Right lobe of liver (tissue), 4 donors: Measurements from ENCODE around the gene VPS50.

Experiments
- CTCF ChIP-seq, 4 donors: fragments of 200-600 bp in 3 of 4; fragments of 450-650 bp in 1 of 4; IDR thresholded peaks; one replicate each; pipeline versions ENCODE4 v1.5.1 to v1.8.0; 2016 to 2022; ENCODE audit warnings: antibody characterized with exemption in 4 of 4, mild to moderate bottlenecking in 2 of 4
- POLR2A ChIP-seq: fragments of 450-650 bp; IDR thresholded peaks from one replicate; pipeline ENCODE4 v1.6.1; 2017; ENCODE audit warnings: antibody characterized with exemption, mild to moderate bottlenecking
- donor health status: DM: no; HTN: no; CAD: no.
- donor health status: DM: no; HTN: no; CAD: no.
- donor health status: DM: no; HTN: yes; CAD: no.

- TF ChIP-seq CTCF (IDR thresholded peaks at IDR 0.05) (no peak), POLR2A (no peak)
Observed at GRCh38 chr7:93211228-93211818, 20.8 kb upstream of the VPS50 start.
